H1 (cell line): ENCODE results near the gene XYLB. TPM values are rescaled to one million over a fixed set of nuclear protein-coding genes. Genes with fewer than 3 reads are reported as not detected.

Source experiments
- CTCF ChIA-PET: fragments of 300-600 bp; sonication (Branson Sonifier 250); formaldehyde crosslinking; loops from one replicate; lab custom pipeline; 2021; ENCODE audit not compliant: partially characterized antibody; lab: Charles Lee
- POLR2A ChIA-PET: fragments of 300-600 bp; sonication (Branson Sonifier 250); formaldehyde crosslinking; loops from one replicate; lab custom pipeline; 2021; ENCODE audit warnings: inconsistent platforms; ENCODE audit not compliant: partially characterized antibody; lab: Charles Lee
- DNase-seq, 2 experiments: peaks; one replicate each; pipeline versions ENCODE4 v3.0.0 to v3.0.0-alpha.2; 2010 to 2022; ENCODE audit warnings: low spot score in 2 of 2, low read depth in 1 of 2, mixed read lengths in 1 of 2
- FAIRE-seq: peaks from 2 replicates; lab custom pipeline; 2011; peaks lifted over from hg19 to GRCh38; lab: Jason Lieb, UNC
- H2AFZ ChIP-seq: 2 replicates; pipeline ENCODE4 v1.8.1; 2012; ENCODE audit warnings: low read length, inconsistent platforms
- H2AK5ac ChIP-seq: 2 replicates; pipeline ENCODE4 v1.6.1; 2013; ENCODE audit warnings: low read depth, low read length
- H2BK120ac ChIP-seq: replicated peaks from 2 replicates; pipeline ENCODE3; 2013; ENCODE audit warnings: low read depth, low read length, inconsistent platforms
- H2BK12ac ChIP-seq: 2 replicates; pipeline ENCODE4 v1.6.1; 2013; ENCODE audit warnings: low read depth, low read length
- H2BK15ac ChIP-seq: 2 replicates; pipeline ENCODE4 v1.6.1; 2013; ENCODE audit warnings: low read length
- H2BK20ac ChIP-seq: 2 replicates; pipeline ENCODE4 v1.6.1; 2013; ENCODE audit warnings: low read length
- H2BK5ac ChIP-seq: 2 replicates; pipeline ENCODE4 v1.6.1; 2013; ENCODE audit warnings: low read depth, low read length
- H3K14ac ChIP-seq: 2 replicates; pipeline ENCODE4 v1.6.1; 2013; ENCODE audit warnings: inconsistent platforms; ENCODE audit not compliant: insufficient read length
- H3K18ac ChIP-seq: 2 replicates; pipeline ENCODE4 v1.6.1; 2013; ENCODE audit warnings: low read length; ENCODE audit errors: extremely low read depth
- H3K23ac ChIP-seq: 2 replicates; pipeline ENCODE4 v1.6.1; 2013; ENCODE audit warnings: inconsistent platforms; ENCODE audit not compliant: insufficient read length
- H3K23me2 ChIP-seq: 2 replicates; pipeline ENCODE4 v1.6.1; 2013; ENCODE audit warnings: low read depth, low read length
- H3K27ac ChIP-seq: 2 replicates; pipeline ENCODE4 v1.6.1; 2011; ENCODE audit warnings: low read depth, low read length, inconsistent platforms
- H3K27me3 ChIP-seq, 4 experiments: replicated peaks in 1 of 4; 1 replicate in 1 of 4; 2 replicates in 3 of 4; pipeline versions ENCODE4 v1.6.1 to v1.8.1; 2011 to 2013; ENCODE audit warnings: low read length in 3 of 4, mild to moderate bottlenecking in 3 of 4, inconsistent platforms in 2 of 4, mixed read lengths in 2 of 4, moderate library complexity in 1 of 4; ENCODE audit not compliant: control insufficient read depth in 3 of 4, insufficient read depth in 3 of 4; ENCODE audit errors: extremely low read depth in 1 of 4
- H3K36me3 ChIP-seq, 4 experiments: 2 replicates each; pipeline versions ENCODE4 v1.6.1 to v1.8.1; 2011 to 2013; ENCODE audit warnings: mild to moderate bottlenecking in 4 of 4, low read length in 3 of 4, moderate library complexity in 2 of 4, control low read depth in 1 of 4, inconsistent platforms in 1 of 4; ENCODE audit not compliant: insufficient read depth in 4 of 4, control insufficient read depth in 2 of 4
- H3K4ac ChIP-seq: replicated peaks from 2 replicates; pipeline ENCODE3; 2013; ENCODE audit warnings: low read length, low read depth, mixed read lengths, inconsistent platforms; ENCODE audit not compliant: insufficient read length
- H3K4me1 ChIP-seq, 4 experiments: replicated peaks in 1 of 4; 1 replicate in 1 of 4; 2 replicates in 3 of 4; pipeline versions ENCODE4 v1.6.1 to v1.8.1; 2011 to 2013; ENCODE audit warnings: low read length in 3 of 4, inconsistent platforms in 2 of 4, mixed read lengths in 1 of 4; ENCODE audit not compliant: insufficient read depth in 4 of 4, control insufficient read depth in 3 of 4
- H3K4me2 ChIP-seq, 2 experiments: 2 replicates each; pipeline versions ENCODE4 v1.6.1 to v1.8.1; 2011 to 2013; ENCODE audit warnings: low read depth in 2 of 2, low read length in 2 of 2, control low read depth in 1 of 2, inconsistent platforms in 1 of 2, mild to moderate bottlenecking in 1 of 2; ENCODE audit not compliant: insufficient read depth in 1 of 2
- H3K4me3 ChIP-seq, 4 experiments: fragments of 200-600, 300-600 bp in 1 of 4; sonication (generic), shearing (Covaris generic), sonication (Bioruptor Twin) in 1 of 4; 2 replicates each; pipeline versions ENCODE4 v1.5.1 to v1.8.1; 2011 to 2016; ENCODE audit warnings: low read length in 4 of 4, low read depth in 3 of 4, control low read depth in 2 of 4, inconsistent platforms in 2 of 4, mild to moderate bottlenecking in 2 of 4, mixed read lengths in 1 of 4, moderate library complexity in 1 of 4; ENCODE audit not compliant: insufficient read depth in 2 of 4; ENCODE audit errors: extremely low read depth in 1 of 4
- H3K56ac ChIP-seq: replicated peaks from 2 replicates; pipeline ENCODE3; 2013; ENCODE audit warnings: low read depth, mild to moderate bottlenecking, mixed read lengths, low read length, inconsistent platforms; ENCODE audit not compliant: insufficient read length
- H3K79me1 ChIP-seq: 2 replicates; pipeline ENCODE4 v1.6.1; 2013; ENCODE audit warnings: low read depth, low read length, control low read depth
- H3K79me2 ChIP-seq, 2 experiments: 2 replicates each; pipeline versions ENCODE4 v1.6.1 to v1.8.1; 2012 to 2013; ENCODE audit warnings: low read length in 2 of 2, mild to moderate bottlenecking in 2 of 2, inconsistent platforms in 1 of 2; ENCODE audit not compliant: insufficient read depth in 2 of 2, control insufficient read depth in 1 of 2
- H3K9ac ChIP-seq, 4 experiments: replicated peaks in 1 of 4; 1 replicate in 1 of 4; 2 replicates in 3 of 4; pipeline versions ENCODE4 v1.6.1 to v1.8.1; 2011 to 2013; ENCODE audit warnings: low read depth in 3 of 4, low read length in 3 of 4, control low read depth in 2 of 4, mild to moderate bottlenecking in 2 of 4, moderate library complexity in 2 of 4, inconsistent platforms in 1 of 4; ENCODE audit errors: extremely low read depth in 1 of 4
- H3K9me3 ChIP-seq, 2 experiments: 2 replicates each; pipeline versions ENCODE4 v1.6.1 to v1.8.1; 2012 to 2013; ENCODE audit warnings: mild to moderate bottlenecking in 2 of 2, moderate library complexity in 2 of 2, control low read depth in 1 of 2, inconsistent platforms in 1 of 2, low read depth in 1 of 2, low read length in 1 of 2, mixed read lengths in 1 of 2; ENCODE audit not compliant: insufficient read depth in 2 of 2
- H4K20me1 ChIP-seq, 2 experiments: replicated peaks in 1 of 2; 2 replicates each; pipeline versions ENCODE3 to v1.8.1; 2011 to 2013; ENCODE audit warnings: inconsistent platforms in 2 of 2, low read length in 2 of 2, mild to moderate bottlenecking in 1 of 2; ENCODE audit not compliant: insufficient read depth in 2 of 2, control insufficient read depth in 1 of 2
- H4K5ac ChIP-seq: 2 replicates; pipeline ENCODE4 v1.6.1; 2013; ENCODE audit warnings: low read length, low read depth, mixed read lengths, inconsistent platforms; ENCODE audit not compliant: insufficient read length
- H4K8ac ChIP-seq: 2 replicates; pipeline ENCODE4 v1.8.0; 2013; ENCODE audit warnings: mild to moderate bottlenecking, moderate library complexity, low read length, inconsistent platforms; ENCODE audit not compliant: insufficient read depth; ENCODE audit errors: extremely low read depth
- H4K91ac ChIP-seq: replicated peaks from 2 replicates; pipeline ENCODE3; 2013; ENCODE audit warnings: low read length, mixed read lengths, inconsistent platforms; ENCODE audit not compliant: insufficient read length
- BCL11A ChIP-seq, 2 experiments: IDR thresholded peaks; one replicate each; pipeline ENCODE4 v1.6.1; 2011; ENCODE audit warnings: low read depth in 2 of 2, low read length in 2 of 2, mild to moderate bottlenecking in 2 of 2
- NRF1 ChIP-seq: IDR thresholded peaks from 2 replicates; pipeline ENCODE4 v1.6.1; 2011; ENCODE audit warnings: mild to moderate bottlenecking, low read depth, low read length, improper control_type of control experiment
- POLR2AphosphoS5 ChIP-seq: IDR thresholded peaks from 2 replicates; pipeline ENCODE4 v1.6.1; 2011; ENCODE audit warnings: low read depth, low read length
- RBBP5 ChIP-seq: IDR thresholded peaks from 2 replicates; pipeline ENCODE4 v1.7.1; 2012; ENCODE audit warnings: low read depth, mild to moderate bottlenecking, inconsistent platforms, low read length, moderate library complexity, borderline replicate concordance
- TBP ChIP-seq: IDR thresholded peaks from 2 replicates; pipeline ENCODE4 v1.6.1; 2011; ENCODE audit warnings: low read depth, low read length, improper control_type of control experiment
- TEAD4 ChIP-seq: IDR thresholded peaks from 2 replicates; pipeline ENCODE4 v1.6.1; 2012; ENCODE audit warnings: low read depth, low read length, inconsistent platforms, mixed read lengths
- USF2 ChIP-seq: IDR thresholded peaks from 2 replicates; pipeline ENCODE4 v1.6.1; 2011; ENCODE audit warnings: low read length, improper control_type of control experiment
- WGBS, 2 experiments: shearing (Covaris generic) in 1 of 2; methylation state at CpG; one replicate each; pipeline versions ENCODE4 v1.1.6 to v1.1.7; 2013 to 2015; ENCODE audit warnings: low lambda C conversion rate in 2 of 2, mixed read lengths in 2 of 2, inconsistent platforms in 1 of 2, low coverage in 1 of 2, missing lambda C conversion rate in 1 of 2; ENCODE audit not compliant: insufficient replicate concordance in 2 of 2, insufficient coverage in 1 of 2, insufficient read length in 1 of 2; ENCODE audit errors: extremely low coverage in 1 of 2, missing lambda C conversion rate in 1 of 2; 5-methylcytosine and 5-hydroxymethylcytosine counted together
- polyA plus RNA-seq, 7 experiments: library from polyadenylated mRNA; depleted of rRNA in 3 of 7; stranded (reverse) in 5 of 7; unstranded in 2 of 7; fragments of >200 nt in 5 of 7; fragments of 200-250 nt in 2 of 7; gene quantifications; 1 replicate in 5 of 7; 2 replicates in 1 of 7; 4 replicates in 1 of 7; pipeline versions ENCODE4 v1.2.1 to v1.2.3, GENCODE V29; 2011 to 2013; ENCODE audit warnings: missing spikeins in 2 of 7, mixed read lengths in 2 of 7
- total RNA-seq: library from RNA; stranded (reverse); fragmentation: NEBNext Ultra II Directional; extraction: Animal tissue kit (Norgen Biotek cat#: 25700); gene quantifications from 2 replicates; pipeline ENCODE4 v1.2.1, GENCODE V29; 2021

XYLB gene
- total and polyA plus RNA-seq, 2 of the 8 experiments (the other 6 are each of a cell fraction or from before 2014, with no cell fraction given): 1.7 to 5.5 TPM

DNA sequence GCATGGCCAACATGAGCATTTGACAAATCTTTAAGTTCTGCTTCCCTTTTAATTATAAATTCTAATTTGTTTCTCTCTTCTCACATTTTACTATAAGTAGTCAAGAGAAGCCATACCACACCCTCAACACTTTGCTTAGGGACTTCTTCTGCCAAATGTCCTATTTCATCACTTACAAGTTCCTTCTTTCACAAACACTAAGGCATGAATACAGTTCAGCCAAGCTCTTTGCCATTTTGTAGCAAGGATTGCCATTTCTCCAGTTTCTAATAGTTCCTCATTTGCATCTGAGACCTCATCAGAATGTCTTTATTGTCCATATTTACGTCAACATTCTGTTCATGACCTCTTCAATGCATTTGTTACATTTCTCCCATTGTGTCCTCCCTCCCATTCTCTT lies 35.1 kb upstream of the XYLB start:
- Histone ChIP-seq H3K23me2 (no peaks in the 10 kb centered on the region; the same call in 1 of the 2 replicates), H3K4me1 (peaks cover 0 to 4% (median 0%) of the 10 kb centered on the region in 4 experiments; a peak in 3 of 7 replicates), H3K9me3 (no peaks in the 10 kb centered on the region), H2BK15ac (no peak overlapping the region), H4K91ac (no peak overlapping the region), H2BK120ac (no peak overlapping the region), H2AK5ac (no peak overlapping the region), H2AFZ (no peak overlapping the region), H3K79me2 (no peaks in the 10 kb centered on the region), H3K18ac (no peak overlapping the region), H3K27ac (no peak overlapping the region), H2BK5ac (no peak overlapping the region), H4K5ac (no peak overlapping the region), H2BK12ac (no peak overlapping the region), H3K36me3 (no peaks in the 10 kb centered on the region), H4K20me1 (no peaks in the 10 kb centered on the region), H3K56ac (no peak overlapping the region), H4K8ac (no peak overlapping the region), H3K4me2 (no peak overlapping the region), H3K14ac (no peak overlapping the region), H3K79me1 (no peaks in the 10 kb centered on the region), H3K27me3 (no peaks in the 10 kb centered on the region), H3K23ac (no peak overlapping the region), H3K4ac (no peak overlapping the region), H3K9ac (no peak overlapping the region), H2BK20ac (no peak overlapping the region), H3K4me3 (no peak overlapping the region)
- no peak for DNase-seq
- ChIA-PET CTCF (no interaction called here), POLR2A (no interaction called here)
- 89% methylated on average over 1 of the region's 1 CpG; no CpG with 5 or more reads in 1 of the 2 experiments for WGBS, 2 experiments
- no peak for FAIRE-seq
- TF ChIP-seq TEAD4 (no peak), NRF1 (no peak), POLR2AphosphoS5 (no peak), TBP (no peak), USF2 (no peak), BCL11A (IDR thresholded peaks at IDR 0.05; ENCODE audit: low read depth in 2 of 2, low read length in 2 of 2) (no peak), RBBP5 (no peak)
